GM12892 (cell line): ENCODE data around the gene ATP6AP2.

Source experiments
- POLR2A ChIP-seq: IDR thresholded peaks from 2 replicates; pipeline ENCODE4 v1.6.1; 2011; ENCODE audit warnings: low read depth, low read length, control low read depth
- POLR2AphosphoS5 ChIP-seq: IDR thresholded peaks from 2 replicates; pipeline ENCODE4 v1.6.1; 2011; ENCODE audit warnings: low read depth, low read length, control low read depth
- TAF1 ChIP-seq: IDR thresholded peaks from 2 replicates; pipeline ENCODE4 v1.6.1; 2011; ENCODE audit warnings: low read depth, mild to moderate bottlenecking, control low read depth, low read length, borderline replicate concordance

DNA sequence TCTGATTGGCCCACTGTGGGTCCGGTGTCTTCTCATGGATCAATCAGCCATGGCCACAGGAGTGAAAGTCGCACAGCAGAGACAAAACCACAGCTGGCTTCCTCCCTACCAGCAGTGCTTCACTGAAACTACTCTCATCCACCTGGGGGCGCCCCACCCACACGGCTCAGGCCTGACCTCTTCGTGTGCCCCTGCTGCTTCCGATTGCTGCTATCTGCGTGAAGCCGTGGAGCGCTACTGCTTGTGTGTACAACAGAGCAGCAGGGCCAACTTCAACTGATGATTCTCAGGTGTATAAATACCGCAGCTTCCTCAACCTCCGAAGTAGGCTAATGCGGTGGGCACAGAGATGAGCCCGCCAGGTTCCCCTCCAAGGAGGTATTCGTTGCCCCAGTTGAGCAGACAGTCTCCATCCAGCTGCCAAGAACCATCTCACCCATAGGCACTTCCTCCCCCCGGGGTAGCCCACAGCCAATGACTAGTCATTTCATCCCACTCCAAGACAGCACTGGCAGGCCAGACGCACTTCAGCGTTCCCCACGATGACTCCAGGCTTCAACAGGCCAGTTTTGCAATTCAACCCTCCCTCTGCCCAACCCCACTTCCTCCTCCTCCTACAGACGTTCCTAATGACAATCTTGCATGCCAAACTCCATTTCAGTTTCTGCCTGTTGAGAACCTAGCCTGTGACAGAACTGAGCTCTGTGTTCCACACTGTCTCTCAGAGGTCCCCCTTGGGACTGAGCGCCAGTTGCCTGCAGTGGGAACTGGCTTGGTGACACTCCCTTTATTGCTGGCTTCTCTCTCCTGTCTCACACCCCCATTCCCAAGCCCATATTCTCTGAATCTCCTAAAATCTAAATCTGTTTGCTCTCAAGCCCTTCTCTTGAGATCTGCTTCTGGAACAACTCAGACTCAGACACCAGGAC is 41.3 kb upstream of the ATP6AP2 start:
- TF ChIP-seq POLR2AphosphoS5 (no peak), POLR2A (no peak), TAF1 (no peak)
